Ovary (tissue), 9 donors: ENCODE measurements around the gene HSPA12B. TPM values are rescaled to one million over a fixed set of nuclear protein-coding genes. Genes with fewer than 3 reads are reported as not detected.

ENCODE experiments used
- DNase-seq, 5 donors: peaks; one replicate each; pipeline ENCODE4 v3.0.0-alpha.2; 2019 to 2020
- H3K27ac ChIP-seq, 2 donors: fragments of 200-600 bp; one replicate each; pipeline versions ENCODE4 v1.5.1 to v1.8.0; 2019 to 2022
- H3K27me3 ChIP-seq: fragments of 200-600 bp; one replicate; pipeline ENCODE4 v1.8.0; 2022
- H3K36me3 ChIP-seq: fragments of 200-600 bp; sonication (generic); one replicate; pipeline ENCODE4 v1.5.1; 2019
- H3K4me1 ChIP-seq: one replicate; pipeline ENCODE4 v1.8.1; 2013; ENCODE audit warnings: mild to moderate bottlenecking, moderate library complexity; ENCODE audit not compliant: insufficient read depth
- H3K4me3 ChIP-seq: fragments of 200-600 bp; sonication (generic); one replicate; pipeline ENCODE4 v1.5.1; 2017
- H3K9me3 ChIP-seq, 2 donors: fragments of 200-600 bp in 1 of 2; sonication (generic) in 1 of 2; one replicate each; pipeline versions ENCODE4 v1.5.1 to v1.8.1; 2013 to 2019; ENCODE audit warnings: mild to moderate bottlenecking in 1 of 2, moderate library complexity in 1 of 2
- EP300 ChIP-seq: sonication (generic); formaldehyde crosslinking; IDR thresholded peaks from one replicate; pipeline ENCODE4 v1.6.1; 2017; ENCODE audit warnings: antibody characterized with exemption
- POLR2A ChIP-seq: fragments of 450-650 bp; IDR thresholded peaks from one replicate; pipeline ENCODE4 v1.6.1; 2017; ENCODE audit warnings: antibody characterized with exemption, mild to moderate bottlenecking, moderate library complexity
- WGBS, 3 donors: extraction: QIAGEN DNeasy Blood & Tissue Kit in 1 of 3; methylation state at CpG; one replicate each; pipeline versions ENCODE4 v1.1.5 to v1.1.7; 2013 to 2017; 5-methylcytosine and 5-hydroxymethylcytosine counted together
- intact Hi-C, 4 donors: fragments of 100-400 bp; cut with DNase I; formaldehyde crosslinking; loops; one replicate each; pipeline versions ENCODE4 v1.11.0 to v1.15.1; 2022 to 2023
- polyA plus RNA-seq, 2 donors: library from polyadenylated mRNA; stranded (reverse); fragments of 200-250 nt in 1 of 2; fragments of 350-450 nt in 1 of 2; fragmentation: Illumina TruSeq in 1 of 2; extraction: RNeasy Lipid Tissue Mini Kit (QIAGEN cat#74804) in 1 of 2; gene quantifications; one replicate each; pipeline ENCODE4 v1.2.3, GENCODE V29; 2013 to 2014
- total RNA-seq, 7 donors: library from RNA; depleted of rRNA in 2 of 7; stranded (reverse); fragments of >200 nt in 2 of 7; fragmentation: NEBNext Ultra II Directional in 3 of 7; extraction: Animal tissue kit (Norgen Biotek cat#: 25700) in 3 of 7; gene quantifications; one replicate each; pipeline versions ENCODE4 v1.1.0 to v1.2.4, GENCODE V29; 2016 to 2023
- TF ChIP-seq, protein P1 (sequence below), 3 donors: fragments of 450-650 bp in 2 of 3; fragments of 200-600 bp in 1 of 3; IDR thresholded peaks; one replicate each; pipeline versions ENCODE4 v1.5.1 to v1.8.0; 2016 to 2022; ENCODE audit warnings: antibody characterized with exemption in 3 of 3, mild to moderate bottlenecking in 1 of 3
- donor health status: DM: no; HTN: no; CAD: no; lungs with moderate emphysema.
- donor health status: DM: no; HTN: no; CAD: no.
- donor health status: Bipolar disorder and iron deficiency.
- donor health status: DM: yes; HTN: yes; CAD: no.
- donor health status: DM: no; HTN: no; CAD: no.
- donor health status: DM: yes; HTN: yes; CAD: no.

The HSPA12B gene
- total and polyA plus RNA-seq, 9 donors, result 4.6 to 22.8 (median 7.4) TPM

DNA sequence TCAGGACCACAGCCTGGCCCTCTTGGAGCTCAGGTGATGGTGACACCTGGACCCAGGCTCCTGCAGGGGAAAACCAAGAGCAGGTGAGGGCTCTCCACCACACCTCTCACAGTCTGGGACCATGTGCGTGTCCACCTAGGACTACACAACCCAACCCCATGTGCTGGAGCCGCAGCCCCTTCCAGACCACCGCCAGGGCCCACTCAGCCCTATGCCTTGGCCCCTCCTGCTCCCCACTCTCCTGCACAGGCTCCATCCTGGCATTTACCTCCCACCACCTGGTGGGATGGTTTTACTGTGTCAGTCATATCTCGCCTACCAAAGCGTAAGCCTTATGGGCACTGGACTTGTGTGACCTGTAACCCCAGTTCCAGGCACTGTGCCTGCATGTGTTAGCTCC is 37.6 kb upstream of the HSPA12B start:
- Histone ChIP-seq H3K4me1 (no peaks in the 10 kb centered on the region), H3K9me3 (no peaks in the 10 kb centered on the region), H3K4me3 (no peak overlapping the region), H3K27me3 (no peaks in the 10 kb centered on the region), H3K27ac (no peak overlapping the region), H3K36me3 (no peaks in the 10 kb centered on the region)
- intact Hi-C loops, result no loop called here
- DNase-seq, result no peak
- 90 to 98% (median 96%) methylated on average over 5 of the region's 5 CpGs for WGBS, 3 donors
- TF ChIP-seq POLR2A (no peak), EP300 (no peak)
- TF ChIP-seq, protein P1, sequence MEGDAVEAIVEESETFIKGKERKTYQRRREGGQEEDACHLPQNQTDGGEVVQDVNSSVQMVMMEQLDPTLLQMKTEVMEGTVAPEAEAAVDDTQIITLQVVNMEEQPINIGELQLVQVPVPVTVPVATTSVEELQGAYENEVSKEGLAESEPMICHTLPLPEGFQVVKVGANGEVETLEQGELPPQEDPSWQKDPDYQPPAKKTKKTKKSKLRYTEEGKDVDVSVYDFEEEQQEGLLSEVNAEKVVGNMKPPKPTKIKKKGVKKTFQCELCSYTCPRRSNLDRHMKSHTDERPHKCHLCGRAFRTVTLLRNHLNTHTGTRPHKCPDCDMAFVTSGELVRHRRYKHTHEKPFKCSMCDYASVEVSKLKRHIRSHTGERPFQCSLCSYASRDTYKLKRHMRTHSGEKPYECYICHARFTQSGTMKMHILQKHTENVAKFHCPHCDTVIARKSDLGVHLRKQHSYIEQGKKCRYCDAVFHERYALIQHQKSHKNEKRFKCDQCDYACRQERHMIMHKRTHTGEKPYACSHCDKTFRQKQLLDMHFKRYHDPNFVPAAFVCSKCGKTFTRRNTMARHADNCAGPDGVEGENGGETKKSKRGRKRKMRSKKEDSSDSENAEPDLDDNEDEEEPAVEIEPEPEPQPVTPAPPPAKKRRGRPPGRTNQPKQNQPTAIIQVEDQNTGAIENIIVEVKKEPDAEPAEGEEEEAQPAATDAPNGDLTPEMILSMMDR (IDR thresholded peaks at IDR 0.05), result no peak

DNA sequence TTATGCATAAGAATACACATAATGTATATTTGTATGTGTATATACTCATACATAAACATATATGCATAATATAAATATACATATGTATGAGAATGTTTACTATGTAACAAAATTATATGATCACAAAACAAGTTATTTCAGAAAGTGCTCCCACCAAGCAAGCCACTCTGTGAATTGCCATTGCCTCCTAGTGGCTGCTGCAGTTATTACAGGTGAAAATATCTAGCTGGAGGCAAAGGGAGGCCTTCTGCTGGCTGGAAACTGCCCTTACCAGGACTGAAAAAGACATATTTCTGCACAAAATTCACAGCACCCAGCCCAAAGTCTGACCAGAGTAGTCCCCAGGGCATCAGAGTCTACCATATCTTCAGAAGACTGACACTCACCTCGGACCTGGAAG is 36.3 kb upstream of the HSPA12B start:
- H3K4me1 ChIP-seq, result no peaks in the 10 kb centered on the region
- H3K4me3 ChIP-seq, result no peak overlapping the region
- no peaks in the 10 kb centered on the region for H3K36me3 ChIP-seq
- no peak for DNase-seq
- intact Hi-C loops, result no loop called here
- H3K27me3 ChIP-seq, result no peaks in the 10 kb centered on the region
- no peaks in the 10 kb centered on the region for H3K9me3 ChIP-seq
- 89 to 95% (median 89%) methylated on average over 1 of the region's 1 CpG for WGBS, 3 donors
- TF ChIP-seq EP300 (no peak), POLR2A (no peak)
- TF ChIP-seq, protein P1 (IDR thresholded peaks at IDR 0.05), result no peak
- no peak overlapping the region for H3K27ac ChIP-seq

DNA sequence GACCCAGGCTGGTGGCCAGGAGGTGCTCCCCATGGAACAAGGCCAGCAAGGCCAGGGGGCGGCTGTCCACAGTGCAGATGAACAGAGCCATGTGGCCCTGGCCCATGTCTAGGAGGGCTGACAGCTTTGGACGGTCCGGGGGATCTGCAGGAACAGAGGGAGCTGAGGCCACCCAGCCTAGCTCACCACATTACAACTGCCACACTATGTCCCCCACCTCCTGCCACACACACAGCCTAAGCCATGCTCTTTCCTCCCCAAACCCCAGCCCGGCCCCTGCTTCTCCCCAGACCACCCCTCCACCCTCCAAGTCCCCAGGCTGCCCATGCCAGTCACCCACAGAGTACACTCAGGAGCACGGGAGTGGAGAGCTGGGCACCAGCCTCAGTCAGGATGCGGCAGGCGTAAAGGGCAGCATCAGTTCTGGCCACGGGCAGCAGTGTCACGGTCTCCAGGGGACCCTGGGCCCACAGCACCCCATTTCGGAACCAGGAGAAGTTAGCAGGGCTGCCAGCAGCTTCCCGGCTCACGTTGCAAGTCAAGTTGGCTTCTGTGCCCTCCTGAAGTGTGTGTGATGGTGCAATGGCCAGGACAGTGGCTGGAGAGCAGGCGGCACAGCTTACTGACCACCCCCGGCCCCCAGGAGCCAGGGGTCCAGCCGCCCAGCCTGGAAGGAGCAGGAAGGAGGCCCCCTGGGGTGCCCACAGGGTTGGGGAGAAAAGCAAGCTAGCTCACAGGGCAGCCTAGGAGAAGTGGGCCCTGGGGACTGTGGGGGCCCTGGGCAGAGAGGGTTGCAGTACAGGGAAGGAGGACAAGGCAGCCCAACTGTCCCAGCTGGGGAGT is 35.5 kb upstream of the HSPA12B start:
- no peak for TF ChIP-seq EP300
- TF ChIP-seq, protein P1 (IDR thresholded peaks at IDR 0.05), result no peak
- no peak for TF ChIP-seq POLR2A
- Histone ChIP-seq H3K4me3 (no peak overlapping the region), H3K9me3 (no peaks in the 10 kb centered on the region), H3K27ac (no peak overlapping the region), H3K36me3 (no peaks in the 10 kb centered on the region), H3K4me1 (no peaks in the 10 kb centered on the region), H3K27me3 (no peaks in the 10 kb centered on the region)
- intact Hi-C loops, result no loop called here
- 86 to 90% (median 89%) methylated on average over 12 to 15 of the region's 15 CpGs for WGBS, 3 donors
- DNase-seq, result no peak

DNA sequence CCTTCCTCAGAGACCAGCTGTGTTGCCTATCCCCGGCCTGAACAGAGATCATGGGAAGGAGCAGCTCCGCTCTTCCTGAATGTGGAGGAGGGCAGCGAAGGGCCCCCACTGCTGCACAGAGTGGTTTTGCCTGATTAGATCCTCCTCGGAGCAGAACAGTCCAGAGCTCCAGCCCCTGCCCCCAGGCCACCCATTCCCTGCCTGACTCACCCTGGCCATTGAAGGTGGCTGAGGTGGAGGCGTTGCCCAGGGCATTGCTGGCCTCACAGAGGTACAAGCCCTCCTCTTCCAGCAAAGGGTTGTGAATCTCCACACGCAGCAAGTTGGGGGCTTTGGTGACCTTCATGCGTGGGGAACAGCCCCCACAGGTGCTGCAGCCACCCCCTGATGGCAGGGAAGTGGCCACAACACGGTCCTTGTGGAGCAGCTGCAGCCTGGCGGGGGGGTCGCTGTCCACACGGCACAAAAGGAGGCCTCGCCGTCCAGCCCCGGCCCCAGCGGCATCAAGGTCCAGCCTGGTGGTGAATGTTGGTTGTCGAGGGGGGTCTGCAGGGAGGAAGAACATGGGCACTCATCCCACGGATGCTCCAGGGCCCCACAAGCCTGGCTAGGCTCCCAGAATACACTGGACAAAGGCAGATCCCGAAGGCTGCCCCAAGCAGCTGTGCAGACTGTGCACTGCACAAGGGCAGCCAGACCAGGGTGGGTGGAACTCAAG is 34.7 kb upstream of the HSPA12B start:
- H3K36me3 ChIP-seq, result no peaks in the 10 kb centered on the region
- H3K4me3 ChIP-seq, result no peak overlapping the region
- TF ChIP-seq, protein P1 (IDR thresholded peaks at IDR 0.05), result no peak
- TF ChIP-seq EP300 (no peak), POLR2A (no peak)
- no peaks in the 10 kb centered on the region for H3K4me1 ChIP-seq
- H3K27ac ChIP-seq, result no peak overlapping the region
- H3K27me3 ChIP-seq, result no peaks in the 10 kb centered on the region
- H3K9me3 ChIP-seq, result no peaks in the 10 kb centered on the region
- no peak for DNase-seq
- intact Hi-C loops, result no loop called here
- whole genome bisulfite sequencing, 3 donors, result 47 to 59% (median 59%) methylated on average over 9 to 18 of the region's 18 CpGs
